Gastroesophageal sphincter (tissue), 4 donors: Measurements from ENCODE around the gene RAMAC. TPM values are rescaled to one million over a fixed set of nuclear protein-coding genes. Genes with fewer than 3 reads are reported as not detected.

Experiments
- ATAC-seq: fragments of 150-250 bp; one replicate; pipeline ENCODE4 v1.9.1; 2016; ENCODE audit warnings: mild to moderate bottlenecking, moderate library complexity
- H3K27ac ChIP-seq, 4 donors: fragments of 200-600 bp; sonication (generic) in 3 of 4; 1 replicate in 3 of 4; 2 replicates in 1 of 4; pipeline ENCODE4 v1.5.1; 2016 to 2019
- H3K27me3 ChIP-seq: fragments of 200-600 bp; sonication (generic); one replicate; pipeline ENCODE4 v1.5.1; 2019
- H3K36me3 ChIP-seq, 2 donors: fragments of 200-600 bp; sonication (generic); one replicate each; pipeline ENCODE4 v1.5.1; 2019; ENCODE audit warnings: control low read depth in 1 of 2
- H3K4me1 ChIP-seq, 3 donors: fragments of 200-600 bp; sonication (generic); 1 replicate in 2 of 3; 2 replicates in 1 of 3; pipeline ENCODE4 v1.5.1; 2016 to 2019; ENCODE audit warnings: control low read depth in 2 of 3
- H3K4me3 ChIP-seq, 2 donors: fragments of 200-600 bp; sonication (generic); one replicate each; pipeline ENCODE4 v1.5.1; 2019; ENCODE audit warnings: mild to moderate bottlenecking in 1 of 2, moderate library complexity in 1 of 2
- H3K9me3 ChIP-seq, 3 donors: fragments of 200-600 bp; sonication (generic); one replicate each; pipeline ENCODE4 v1.5.1; 2017 to 2019; ENCODE audit warnings: control low read depth in 2 of 3
- EP300 ChIP-seq: sonication (generic); formaldehyde crosslinking; IDR thresholded peaks from one replicate; pipeline ENCODE4 v1.6.1; 2017; ENCODE audit warnings: antibody characterized with exemption, mild to moderate bottlenecking
- POLR2A ChIP-seq, 2 donors: fragments of 450-650 bp; IDR thresholded peaks; one replicate each; pipeline ENCODE4 v1.6.1; 2017; ENCODE audit warnings: antibody characterized with exemption in 2 of 2, mild to moderate bottlenecking in 2 of 2, moderate library complexity in 1 of 2
- POLR2AphosphoS5 ChIP-seq: sonication (generic); formaldehyde crosslinking; IDR thresholded peaks from one replicate; pipeline ENCODE4 v1.6.1; 2017; ENCODE audit warnings: antibody characterized with exemption
- WGBS, 2 donors: methylation state at CpG; one replicate each; pipeline ENCODE4 v1.1.5; 2018; ENCODE audit warnings: low coverage in 1 of 2; 5-methylcytosine and 5-hydroxymethylcytosine counted together
- total RNA-seq, 4 donors: library from RNA; depleted of rRNA; stranded (reverse); fragments of >200 nt; gene quantifications; one replicate each; pipeline ENCODE4 v1.1.0, GENCODE V29; 2016
- TF ChIP-seq, protein P1 (sequence below), 4 experiments: fragments of 200-600 bp in 2 of 4; fragments of 450-650 bp in 2 of 4; sonication (generic) in 1 of 4; IDR thresholded peaks; one replicate each; pipeline ENCODE4 v1.5.1; 2017 to 2019; ENCODE audit warnings: antibody characterized with exemption in 4 of 4, mild to moderate bottlenecking in 2 of 4, moderate library complexity in 2 of 4

Gene RAMAC
- total RNA-seq, 4 donors from 2014 or later: 15.9 to 29.1 (median 19.7) TPM

DNA sequence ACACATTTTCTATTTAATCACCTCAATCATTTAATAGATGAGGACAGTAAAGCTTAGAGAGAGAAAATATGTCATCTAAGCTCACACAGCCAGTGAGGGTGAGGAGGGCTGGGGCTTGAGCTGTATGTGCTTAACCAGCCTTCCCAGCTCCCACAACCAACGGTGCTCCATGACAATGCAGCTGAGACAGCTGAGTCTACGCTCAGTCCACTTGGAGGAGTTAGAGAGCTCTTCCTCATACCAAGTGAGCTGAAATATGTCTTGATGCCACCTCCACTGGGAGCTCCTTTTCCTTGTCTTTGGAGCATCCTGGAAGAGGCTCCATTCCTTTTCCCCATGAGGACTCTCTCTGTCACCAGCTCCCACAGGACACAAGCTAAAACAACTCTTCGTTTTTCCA, 42.8 kb upstream of the RAMAC start:
- 77 to 92% methylated on average over 3 of the region's 3 CpGs for WGBS, 2 donors
- Histone ChIP-seq H3K4me1 (no peaks in the 10 kb centered on the region), H3K27me3 (no peaks in the 10 kb centered on the region), H3K36me3 (no peaks in the 10 kb centered on the region), H3K9me3 (no peaks in the 10 kb centered on the region), H3K27ac (no peak overlapping the region), H3K4me3 (no peak overlapping the region)
- TF ChIP-seq, protein P1, sequence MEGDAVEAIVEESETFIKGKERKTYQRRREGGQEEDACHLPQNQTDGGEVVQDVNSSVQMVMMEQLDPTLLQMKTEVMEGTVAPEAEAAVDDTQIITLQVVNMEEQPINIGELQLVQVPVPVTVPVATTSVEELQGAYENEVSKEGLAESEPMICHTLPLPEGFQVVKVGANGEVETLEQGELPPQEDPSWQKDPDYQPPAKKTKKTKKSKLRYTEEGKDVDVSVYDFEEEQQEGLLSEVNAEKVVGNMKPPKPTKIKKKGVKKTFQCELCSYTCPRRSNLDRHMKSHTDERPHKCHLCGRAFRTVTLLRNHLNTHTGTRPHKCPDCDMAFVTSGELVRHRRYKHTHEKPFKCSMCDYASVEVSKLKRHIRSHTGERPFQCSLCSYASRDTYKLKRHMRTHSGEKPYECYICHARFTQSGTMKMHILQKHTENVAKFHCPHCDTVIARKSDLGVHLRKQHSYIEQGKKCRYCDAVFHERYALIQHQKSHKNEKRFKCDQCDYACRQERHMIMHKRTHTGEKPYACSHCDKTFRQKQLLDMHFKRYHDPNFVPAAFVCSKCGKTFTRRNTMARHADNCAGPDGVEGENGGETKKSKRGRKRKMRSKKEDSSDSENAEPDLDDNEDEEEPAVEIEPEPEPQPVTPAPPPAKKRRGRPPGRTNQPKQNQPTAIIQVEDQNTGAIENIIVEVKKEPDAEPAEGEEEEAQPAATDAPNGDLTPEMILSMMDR (IDR thresholded peaks at IDR 0.05): no peak
- TF ChIP-seq POLR2AphosphoS5 (no peak), EP300 (no peak), POLR2A (IDR thresholded peaks at IDR 0.05) (no peak)
- ATAC-seq: no peak

DNA sequence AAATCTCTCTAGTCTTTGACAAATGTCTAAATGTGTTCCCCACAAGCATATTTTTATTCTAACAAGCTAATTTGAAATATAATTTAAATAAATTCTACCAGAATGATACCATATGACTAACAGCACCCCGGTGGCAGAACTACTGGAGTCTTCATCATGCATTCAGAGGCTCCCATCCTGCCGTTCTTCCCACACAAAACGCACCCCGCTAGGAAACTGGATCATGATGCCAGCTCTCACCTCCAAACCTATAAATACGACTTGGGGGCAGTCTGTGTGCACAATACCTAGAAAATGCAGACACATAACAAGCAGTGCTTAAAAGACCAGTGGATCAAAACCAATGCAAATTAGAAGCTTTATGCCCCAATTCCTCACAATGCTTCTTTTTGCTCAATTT, 42.0 kb upstream of the RAMAC start:
- Histone ChIP-seq H3K9me3 (no peaks in the 10 kb centered on the region), H3K36me3 (no peaks in the 10 kb centered on the region), H3K27ac (no peak overlapping the region), H3K27me3 (no peaks in the 10 kb centered on the region), H3K4me3 (no peak overlapping the region), H3K4me1 (no peaks in the 10 kb centered on the region)
- 72 to 85% methylated on average over 3 to 5 of the region's 5 CpGs for WGBS, 2 donors
- TF ChIP-seq POLR2AphosphoS5 (no peak), POLR2A (IDR thresholded peaks at IDR 0.05) (no peak), EP300 (no peak)
- TF ChIP-seq, protein P1 (IDR thresholded peaks at IDR 0.05): no peak
- ATAC-seq: no peak

DNA sequence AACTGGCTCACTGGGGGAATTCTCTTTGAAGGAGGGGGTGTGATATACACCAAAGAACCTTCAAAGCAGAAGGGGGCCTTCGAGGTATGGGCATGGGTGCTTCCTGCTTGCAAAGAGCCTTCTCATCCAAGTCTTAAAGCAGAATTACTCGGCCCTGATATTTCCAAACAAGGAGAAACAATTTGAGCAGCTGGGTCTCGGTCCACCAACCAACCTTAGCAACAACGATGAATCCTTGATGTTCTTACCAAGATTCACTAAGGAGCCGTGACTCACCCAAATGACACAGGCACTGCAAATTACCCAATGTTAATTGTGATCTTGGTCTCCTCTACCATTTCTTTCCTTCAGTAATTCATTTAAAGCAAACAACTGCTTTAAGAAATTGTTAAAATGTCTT, 41.2 kb upstream of the RAMAC start:
- Histone ChIP-seq H3K4me3 (no peak overlapping the region), H3K4me1 (no peaks in the 10 kb centered on the region), H3K27me3 (no peaks in the 10 kb centered on the region), H3K27ac (no peak overlapping the region), H3K9me3 (no peaks in the 10 kb centered on the region), H3K36me3 (no peaks in the 10 kb centered on the region)
- no peak for ATAC-seq
- WGBS, 2 donors: 69 to 72% methylated on average over 5 of the region's 5 CpGs
- TF ChIP-seq, protein P1 (IDR thresholded peaks at IDR 0.05): no peak
- TF ChIP-seq POLR2AphosphoS5 (no peak), EP300 (no peak), POLR2A (IDR thresholded peaks at IDR 0.05) (no peak)

DNA sequence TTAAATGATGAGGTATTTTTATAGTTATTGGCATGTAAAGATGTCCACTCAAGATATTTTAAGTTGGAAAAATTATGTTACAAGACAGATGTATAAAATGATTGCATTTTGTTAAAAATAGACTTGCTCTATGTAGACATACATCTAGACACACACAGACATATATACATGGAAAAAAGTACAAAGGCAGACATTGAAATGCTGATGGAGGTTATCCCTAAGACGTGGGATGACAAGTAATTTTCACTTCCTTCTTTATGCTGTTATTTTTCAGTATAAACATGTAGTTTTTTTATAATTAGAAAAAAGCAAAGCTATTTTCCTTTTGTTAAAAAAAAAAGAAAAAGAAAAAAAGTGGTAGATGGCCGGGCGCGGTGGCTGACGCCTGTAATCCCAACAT, 40.7 kb upstream of the RAMAC start:
- Histone ChIP-seq H3K4me3 (no peak overlapping the region), H3K4me1 (no peaks in the 10 kb centered on the region), H3K36me3 (no peaks in the 10 kb centered on the region), H3K9me3 (no peaks in the 10 kb centered on the region), H3K27me3 (no peaks in the 10 kb centered on the region), H3K27ac (no peak overlapping the region)
- TF ChIP-seq, protein P1 (IDR thresholded peaks at IDR 0.05): no peak
- TF ChIP-seq EP300 (no peak), POLR2A (IDR thresholded peaks at IDR 0.05) (no peak), POLR2AphosphoS5 (no peak)
- no peak for ATAC-seq
- WGBS, 2 donors: 79 to 89% methylated on average over 4 to 5 of the region's 5 CpGs

DNA sequence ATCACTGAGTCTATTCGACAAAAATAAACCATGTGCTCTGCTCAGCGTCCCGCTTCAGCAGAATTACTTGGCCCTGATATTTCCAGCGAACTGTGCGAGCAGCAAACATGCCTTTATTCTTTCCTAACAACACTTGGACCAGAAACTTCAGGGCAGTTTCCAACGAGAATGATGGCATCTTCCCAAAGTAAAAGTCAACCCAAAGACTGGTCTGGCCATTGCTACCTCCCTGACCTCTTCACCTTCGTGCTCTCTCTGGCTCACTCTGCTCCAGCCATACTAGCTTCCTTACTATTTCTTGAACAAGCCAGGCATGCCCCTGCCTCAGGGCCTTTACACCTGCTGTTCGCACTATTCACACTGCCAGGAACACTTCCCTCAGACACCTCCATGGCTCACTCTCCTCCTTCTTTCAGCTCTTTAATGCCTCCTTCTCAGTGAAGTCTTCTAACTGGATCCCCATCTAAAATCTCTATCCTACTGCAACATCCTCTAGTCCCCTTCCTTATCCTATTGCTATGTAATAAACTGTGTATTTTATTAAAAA, 39.8 kb upstream of the RAMAC start:
- no peaks in the 10 kb centered on the region for H3K36me3 ChIP-seq
- H3K4me3 ChIP-seq: no peak overlapping the region
- ATAC-seq: no peak
- peaks cover 0 to 7% (median 0%) of the 10 kb centered on the region in 3 donors for H3K4me1 ChIP-seq
- WGBS, 2 donors: 58 to 77% methylated on average over 4 to 8 of the region's 8 CpGs
- no peaks in the 10 kb centered on the region for H3K9me3 ChIP-seq
- peaks cover 1% of the 10 kb centered on the region for H3K27me3 ChIP-seq
- TF ChIP-seq EP300: no peak
- no peak for TF ChIP-seq POLR2A (IDR thresholded peaks at IDR 0.05)
- TF ChIP-seq, protein P1 (IDR thresholded peaks at IDR 0.05): no peak
- no peak for TF ChIP-seq POLR2AphosphoS5
- no peak overlapping the region for H3K27ac ChIP-seq
